ENCODE measurements around the gene UPP2. TPM values are rescaled to one million over a fixed set of nuclear protein-coding genes. Genes with fewer than 3 reads are reported as not detected.

UPP2 gene
- polyA plus RNA-seq, 2 of the 4 experiments (the other 2 are of a cell fraction): not detected

GRCh38 chr2:158153270-158154015, 51.8 kb downstream of the UPP2 start:
- H3K4me1 ChIP-seq: peaks cover 5% of the 10 kb centered on the region; the same call in 1 of the 3 replicates
- H3K9me3 ChIP-seq: no peaks in the 10 kb centered on the region
- 56% methylated on average over 3 of the region's 3 CpGs for WGBS (ENCODE audit: missing lambda C conversion rate)
- ChIA-PET CTCF (no interaction called here), POLR2A (no interaction called here)
- no peak for FAIRE-seq
- H3K4me2 ChIP-seq: no peak overlapping the region
- no peak for ATAC-seq
- no peak for TF ChIP-seq CHD4 (IDR thresholded peaks at IDR 0.05; ENCODE audit: borderline replicate concordance)
- no peak for TF ChIP-seq HOXB13 (CRISPR knock-in tag; IDR thresholded peaks at IDR 0.05; ENCODE audit: low read depth)
- no peak for TF ChIP-seq GATA3 (IDR thresholded peaks at IDR 0.05; ENCODE audit: borderline replicate concordance)
- no peak for TF ChIP-seq SREBF2 (IDR thresholded peaks at IDR 0.05)
- TF ChIP-seq KDM5A (IDR thresholded peaks at IDR 0.05): no peak
- no peak for DNase-seq (ENCODE audit: low read depth in 1 of 2, low spot score in 1 of 2)
- no peak overlapping the region for H3K27ac ChIP-seq
- no peak overlapping the region for H3K4me3 ChIP-seq

- Histone ChIP-seq H3K27ac (no peak overlapping the region), H3K4me3 (no peak overlapping the region), H3K4me1 (peaks cover 5% of the 10 kb centered on the region; the same call in 1 of the 3 replicates), H3K9me3 (no peaks in the 10 kb centered on the region), H3K4me2 (no peak overlapping the region)
- DNase-seq (ENCODE audit: low read depth in 1 of 2, low spot score in 1 of 2): peak in 1 of 2 experiments; percentile 16
- ChIA-PET CTCF (no interaction called here), POLR2A (no interaction called here)
- FAIRE-seq: no peak
- TF ChIP-seq MAFK (IDR thresholded peaks at IDR 0.05; ENCODE audit: partially characterized antibody) (peak; percentile 25), FOSL2 (IDR thresholded peaks at IDR 0.05) (no peak), FOSL2 (CRISPR knock-in tag; IDR thresholded peaks at IDR 0.05) (no peak)
- ATAC-seq: no peak
Observed at GRCh38 chr2:158154596-158154995, 52.9 kb downstream of the UPP2 start.

- DNase-seq (ENCODE audit: low read depth in 1 of 2, low spot score in 1 of 2) (no peak), ATAC-seq (no peak), FAIRE-seq (no peak)
- Histone ChIP-seq H3K4me3 (no peak overlapping the region), H3K27ac (no peak overlapping the region), H3K4me1 (no peaks in the 10 kb centered on the region), H3K4me2 (no peak overlapping the region), H3K9me3 (no peaks in the 10 kb centered on the region)
- TF ChIP-seq POLR2A (IDR thresholded peaks at IDR 0.05; ENCODE audit: low read length): no peak
- TF ChIP-seq ESRRA (IDR thresholded peaks at IDR 0.05; ENCODE audit: borderline replicate concordance, low read length): no peak
- WGBS (ENCODE audit: missing lambda C conversion rate): 17% methylated on average over 2 of the region's 2 CpGs
- ChIA-PET POLR2A (no interaction called here), CTCF (no interaction called here)
Observed at GRCh38 chr2:158172719-158173118, 71.0 kb downstream of the UPP2 start.

DNA sequence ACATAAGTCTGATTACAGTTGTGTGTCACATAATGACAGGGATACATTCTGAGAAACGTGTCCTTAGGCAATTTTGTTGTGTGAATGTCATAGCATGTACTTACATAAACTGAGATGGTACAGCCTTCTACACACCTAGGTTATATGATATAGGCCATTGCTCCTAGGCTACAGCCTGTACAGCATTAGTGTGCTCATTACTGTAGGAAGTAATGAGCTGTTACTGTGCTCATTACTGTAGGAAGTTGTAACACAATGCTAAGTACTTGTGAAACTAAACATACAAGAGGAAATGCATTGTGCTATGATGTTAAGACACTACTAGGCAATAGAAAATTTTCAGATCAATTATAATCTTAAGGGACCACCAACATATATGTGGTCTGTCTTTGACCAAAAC, 72.8 kb downstream of the UPP2 start:
- Histone ChIP-seq H3K4me3 (no peak overlapping the region), H3K27ac (no peak overlapping the region), H3K4me2 (no peak overlapping the region), H3K9me3 (no peaks in the 10 kb centered on the region), H3K4me1 (no peaks in the 10 kb centered on the region)
- TF ChIP-seq MAFK (IDR thresholded peaks at IDR 0.05; ENCODE audit: partially characterized antibody) (no peak), SMC3 (IDR thresholded peaks at IDR 0.05) (no peak), JUN (IDR thresholded peaks at IDR 0.05) (no peak), POLR2AphosphoS2 (conservative IDR thresholded peaks at IDR 0.05; ENCODE audit: low read length) (no peak), MAX (IDR thresholded peaks at IDR 0.05) (no peak), CEBPB (IDR thresholded peaks at IDR 0.05) (no peak), SREBF2 (IDR thresholded peaks at IDR 0.05) (no peak), HEYL (CRISPR knock-in tag; IDR thresholded peaks at IDR 0.05) (no peak), GATA3 (IDR thresholded peaks at IDR 0.05; ENCODE audit: borderline replicate concordance) (no peak), NFE2L2 (conservative IDR thresholded peaks at IDR 0.05; ENCODE audit: low read length) (no peak), RAD21 (conservative IDR thresholded peaks at IDR 0.05 in 1 of 2, IDR thresholded peaks at IDR 0.05 in 1 of 2) (no peak), JUNB (IDR thresholded peaks at IDR 0.05) (no peak), ZC3H11A (IDR thresholded peaks at IDR 0.05) (no peak), RARB (CRISPR knock-in tag; IDR thresholded peaks at IDR 0.05) (no peak), CBX2 (IDR thresholded peaks at IDR 0.05; ENCODE audit: borderline replicate concordance, low read depth) (no peak), ESRRA (IDR thresholded peaks at IDR 0.05; ENCODE audit: borderline replicate concordance, low read length) (no peak), CHD2 (IDR thresholded peaks at IDR 0.05; ENCODE audit: low read length, partially characterized antibody) (no peak)
- TF ChIP-seq, protein P1, sequence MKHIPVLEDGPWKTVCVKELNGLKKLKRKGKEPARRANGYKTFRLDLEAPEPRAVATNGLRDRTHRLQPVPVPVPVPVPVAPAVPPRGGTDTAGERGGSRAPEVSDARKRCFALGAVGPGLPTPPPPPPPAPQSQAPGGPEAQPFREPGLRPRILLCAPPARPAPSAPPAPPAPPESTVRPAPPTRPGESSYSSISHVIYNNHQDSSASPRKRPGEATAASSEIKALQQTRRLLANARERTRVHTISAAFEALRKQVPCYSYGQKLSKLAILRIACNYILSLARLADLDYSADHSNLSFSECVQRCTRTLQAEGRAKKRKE (CRISPR knock-in tag; IDR thresholded peaks at IDR 0.05; ENCODE audit: low read depth): no peak
- CTCF ChIA-PET: interaction anchor here (0.5 to 1.2 kb wide), 3 partner anchors 26 to 571 kb away, joined by 3 to 5 read pairs (median 4); no protein-coding TSS in a partner anchor
- no peak for ATAC-seq
- no peak for FAIRE-seq
- 20% methylated on average over 1 of the region's 1 CpG for WGBS (ENCODE audit: missing lambda C conversion rate)
- DNase-seq (ENCODE audit: low read depth in 1 of 2, low spot score in 1 of 2): no peak
- POLR2A ChIA-PET: no interaction called here

Measured in A549 (cell line).